T-helper 22 cell (primary cell): ENCODE results near the gene PSIP1.
"Not testable (repeated sequence)": the region's sequence is repeated elsewhere in the genome, so short reads cannot be mapped to it uniquely, and the experiment has no call there.

Source experiments
- DNase-seq: peaks from one replicate; pipeline ENCODE4 v3.0.0-alpha.2; 2020; ENCODE audit warnings: low read depth

PSIP1 gene

DNA sequence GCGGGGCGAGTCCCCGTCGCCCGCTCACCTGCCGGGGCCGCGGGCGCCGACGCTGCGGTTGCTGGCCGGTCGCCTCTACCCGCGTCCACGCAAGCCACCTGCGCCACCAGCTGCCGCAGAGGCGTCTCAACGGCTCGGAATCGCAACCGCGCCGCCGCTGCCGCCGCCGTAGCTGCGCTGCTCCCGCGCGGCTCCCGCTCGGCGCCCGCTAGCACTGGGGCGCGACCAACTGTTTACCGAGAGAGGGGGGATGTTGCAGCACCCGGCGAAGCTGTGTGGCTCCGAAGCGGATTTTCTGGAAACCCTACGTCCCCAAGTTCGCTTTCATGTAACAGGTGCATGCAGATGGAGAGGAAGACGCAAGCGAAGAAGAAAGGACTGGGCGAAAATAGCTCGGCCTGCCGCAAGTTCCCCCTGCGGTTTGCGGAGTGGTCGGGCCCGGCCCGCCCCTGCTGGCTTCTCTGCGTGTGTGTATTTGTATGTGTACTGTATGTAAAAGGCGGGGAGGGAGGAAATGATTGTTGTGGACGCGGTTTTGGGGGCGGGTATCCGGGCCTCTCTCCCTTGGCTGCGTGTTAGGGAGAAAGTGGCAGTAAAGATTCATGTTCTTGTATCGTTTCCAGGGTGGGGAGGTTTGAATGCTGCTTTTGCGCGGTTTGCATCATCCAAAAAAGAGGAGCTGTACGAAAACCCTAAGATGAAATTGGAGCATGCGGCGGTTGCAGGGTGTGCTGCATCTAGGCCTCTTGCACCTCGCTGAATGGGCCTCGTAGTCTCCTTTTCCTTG, at the start of gene PSIP1:
TSS of gene PSIP1 (minus strand) at position 182 of the 787 bp plus-strand sequence. CDS start 782 bp downstream, outside the sequence.
- DNase-seq = peak; percentile 83

GRCh38 chr9:15553528-15553898, 42.7 kb upstream of the PSIP1 start:
- DNase-seq = no peak

- peak; percentile 76 for DNase-seq
Observed at GRCh38 chr9:15552636-15553527, 42.1 kb upstream of the PSIP1 start, which contains the start of gene CCDC171. TSS of gene CCDC171 (plus strand) at chr9:15553043. CDS start at chr9:15564089, 11,046 bp downstream.

DNA sequence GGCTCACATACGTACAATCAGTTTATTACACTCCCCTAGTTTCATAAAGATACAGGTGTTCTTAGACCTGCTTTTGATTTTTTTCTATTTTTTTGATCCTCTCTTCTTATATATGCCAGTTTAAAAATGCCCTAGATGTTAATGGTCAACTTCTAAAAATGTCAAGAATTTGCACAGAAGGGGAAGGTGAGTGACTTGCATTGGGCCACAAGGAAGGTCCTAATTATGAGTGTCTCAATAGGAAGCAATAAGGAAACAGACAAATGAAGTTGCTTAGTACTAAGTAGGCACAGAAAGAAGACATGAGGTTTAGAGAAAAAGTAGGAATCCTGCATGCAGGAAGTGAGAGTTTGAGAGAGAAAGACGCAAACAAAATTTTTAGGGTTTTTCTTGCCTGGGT, 38.8 kb upstream of the PSIP1 start:
- DNase-seq = no peak

DNA sequence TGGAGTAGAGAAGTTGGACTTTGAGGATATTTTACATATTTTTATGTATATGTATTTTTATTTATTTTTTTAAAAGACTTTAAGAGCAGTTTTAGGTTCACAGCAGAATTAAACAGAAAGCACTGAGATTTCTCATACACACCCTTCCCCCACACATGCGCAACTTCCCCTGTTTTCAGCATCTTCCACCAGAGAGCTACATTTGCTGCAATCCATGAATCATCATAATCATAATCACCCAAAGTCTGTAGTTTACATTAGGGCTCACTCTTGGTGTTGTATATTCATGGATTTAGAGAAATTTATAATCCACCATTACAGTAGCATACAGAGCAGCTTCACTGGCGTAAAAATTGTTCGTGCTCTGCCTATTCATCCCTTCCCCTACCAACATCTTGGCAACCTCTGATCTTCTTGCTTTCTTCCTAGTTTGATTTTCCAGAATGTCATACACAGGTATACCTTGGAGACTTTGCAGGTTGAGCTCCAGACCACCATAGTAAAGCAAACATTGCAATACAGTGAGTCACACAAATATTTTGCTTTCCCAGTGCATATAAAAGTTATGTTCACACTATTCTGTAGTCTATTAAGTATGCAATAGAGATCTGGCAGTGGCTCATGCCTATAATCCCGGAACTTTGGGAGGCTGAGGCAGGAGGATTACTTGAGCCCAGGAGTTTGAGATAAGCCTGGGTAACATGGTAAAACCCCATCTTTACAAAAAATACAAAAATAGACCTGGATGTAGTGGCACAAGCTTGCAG, 32.5 kb upstream of the PSIP1 start:
- DNase-seq = no peak

GRCh38 chr9:15542624-15543023, 31.9 kb upstream of the PSIP1 start:
- DNase-seq = no peak

- no peak for DNase-seq
Observed at GRCh38 chr9:15541872-15542271, 31.1 kb upstream of the PSIP1 start.

DNA sequence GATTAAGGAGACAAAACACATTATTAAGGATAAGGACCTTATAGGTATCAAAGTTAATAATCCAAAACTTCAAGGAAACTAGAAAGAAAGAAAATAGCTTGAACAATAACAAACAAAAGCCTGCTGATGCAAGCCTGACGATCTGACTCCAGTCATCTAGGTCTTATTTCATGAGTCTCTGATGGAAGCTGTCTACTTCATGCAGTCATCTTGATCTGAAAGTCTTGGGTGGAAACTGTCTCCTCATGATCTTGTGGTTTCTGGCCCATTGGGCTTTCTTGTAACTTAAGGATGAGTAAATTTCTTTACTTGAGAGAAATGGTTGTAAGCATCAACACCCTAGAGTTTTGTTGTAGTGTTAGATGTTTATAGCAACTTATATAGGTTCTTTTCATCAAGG, 20.6 kb upstream of the PSIP1 start:
- no peak for DNase-seq

DNA sequence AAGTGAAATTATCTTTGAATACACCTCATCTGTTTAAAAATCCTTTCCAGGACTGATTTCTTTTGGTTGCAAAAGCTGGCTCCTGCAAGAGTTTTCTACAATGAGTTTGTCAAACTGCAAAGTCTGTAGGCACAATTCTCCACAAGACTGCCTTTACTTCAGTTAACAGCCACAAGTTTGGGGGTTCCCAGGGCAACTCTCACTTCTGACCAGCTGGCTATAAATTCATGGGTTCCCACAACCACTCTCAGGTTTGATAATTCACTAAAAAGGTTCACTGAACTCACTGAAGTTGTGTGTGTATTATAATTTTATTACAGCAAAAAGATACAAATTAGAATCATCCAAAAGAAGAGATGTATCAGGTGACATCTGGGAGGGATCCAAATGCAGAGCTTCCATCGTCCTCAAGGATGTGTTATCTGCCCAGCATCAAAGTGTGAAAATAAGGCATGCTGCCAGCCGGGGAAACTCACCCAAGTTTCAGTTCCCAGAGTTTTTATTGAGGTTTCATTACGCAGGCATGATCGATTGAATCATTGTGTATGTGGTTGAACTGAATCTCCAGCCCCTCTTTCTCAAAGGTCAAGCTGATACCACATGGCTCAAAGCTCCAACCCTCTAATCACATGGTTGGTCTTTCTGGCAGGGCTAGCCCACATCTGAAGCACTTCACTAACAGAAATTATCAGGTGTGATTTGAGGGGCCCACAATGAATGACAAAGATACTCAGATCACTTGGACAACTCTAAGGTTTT, 19.0 kb upstream of the PSIP1 start:
- DNase-seq = no peak

DNA sequence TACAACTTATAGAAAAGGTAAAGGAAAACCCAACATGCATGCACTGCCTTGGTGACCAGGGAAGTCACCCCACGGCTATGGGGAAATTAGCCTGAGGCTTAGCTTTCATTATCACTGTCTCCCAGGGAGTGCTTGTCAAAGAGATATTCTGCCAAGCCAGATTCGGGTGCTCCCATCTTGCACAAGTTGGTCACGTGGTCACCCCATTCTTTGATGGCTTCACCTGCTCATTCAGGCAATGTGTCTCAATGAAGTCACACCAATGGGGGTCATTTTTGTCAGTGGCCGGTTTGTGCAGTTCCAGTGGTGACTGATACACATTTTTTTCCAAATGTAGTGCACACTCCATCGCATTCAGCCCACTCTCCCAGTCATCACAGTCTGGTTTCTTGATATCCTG, 16.3 kb upstream of the PSIP1 start:
- DNase-seq = not testable (repeated sequence)

DNA sequence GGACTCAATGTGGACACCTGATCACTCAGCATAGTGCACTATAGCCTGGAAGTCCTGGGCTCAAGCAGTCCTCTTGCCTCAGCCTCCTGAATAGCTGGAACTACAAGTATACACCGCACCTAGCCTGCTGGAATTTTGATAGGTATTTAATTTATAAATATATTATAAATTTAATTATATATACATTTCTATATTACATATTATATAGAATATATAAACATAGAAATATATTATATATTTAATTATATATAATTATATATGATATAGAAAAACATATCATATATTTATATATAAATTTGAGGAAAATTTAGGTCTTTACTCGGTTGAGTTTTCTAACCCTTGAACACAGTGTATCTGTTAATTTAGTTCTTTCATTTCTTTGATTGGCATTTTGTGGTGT, 15.2 kb upstream of the PSIP1 start:
- no peak for DNase-seq

GRCh38 chr9:15524845-15525455, 14.2 kb upstream of the PSIP1 start:
- no peak for DNase-seq

DNA sequence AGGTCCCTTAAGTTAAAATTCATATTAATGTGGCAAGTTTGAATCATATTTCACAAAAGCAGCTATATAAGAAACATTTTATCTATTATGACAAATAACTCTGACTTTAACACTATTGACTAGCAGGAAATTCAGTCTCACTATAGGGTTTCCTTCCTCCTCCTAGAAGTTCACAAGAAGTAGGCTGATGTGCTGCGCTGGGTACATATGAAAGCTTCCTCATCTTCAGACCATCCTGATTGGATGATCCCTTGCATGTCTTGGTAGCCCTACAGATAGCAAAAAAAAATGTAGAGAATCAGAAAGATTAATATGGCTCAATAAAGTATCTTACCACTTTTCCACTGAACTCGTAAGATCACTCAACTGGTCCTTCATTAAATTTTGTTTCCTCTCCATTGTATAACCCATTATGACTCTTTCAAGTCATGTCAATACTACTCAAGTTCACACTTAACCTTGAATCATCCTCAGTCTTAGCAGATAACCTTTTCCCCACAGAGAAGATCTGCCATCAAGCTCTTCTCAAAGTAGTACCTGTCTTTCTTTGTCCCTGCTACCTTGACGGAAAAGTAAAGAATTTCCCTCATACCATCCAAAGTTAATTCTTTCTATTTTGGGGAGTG, 11.5 kb upstream of the PSIP1 start:
- no peak for DNase-seq

GRCh38 chr9:15521254-15521653, 10.5 kb upstream of the PSIP1 start:
- no peak for DNase-seq

- DNase-seq = no peak
Observed at GRCh38 chr9:15519831-15520230, 9.1 kb upstream of the PSIP1 start.

- DNase-seq = no peak
Observed at GRCh38 chr9:15513335-15513734, 2.6 kb upstream of the PSIP1 start.

- DNase-seq = no peak
Observed at GRCh38 chr9:15512889-15513288, 2.1 kb upstream of the PSIP1 start.

- no peak for DNase-seq
Observed at GRCh38 chr9:15512204-15512603, 1.4 kb upstream of the PSIP1 start.

DNA sequence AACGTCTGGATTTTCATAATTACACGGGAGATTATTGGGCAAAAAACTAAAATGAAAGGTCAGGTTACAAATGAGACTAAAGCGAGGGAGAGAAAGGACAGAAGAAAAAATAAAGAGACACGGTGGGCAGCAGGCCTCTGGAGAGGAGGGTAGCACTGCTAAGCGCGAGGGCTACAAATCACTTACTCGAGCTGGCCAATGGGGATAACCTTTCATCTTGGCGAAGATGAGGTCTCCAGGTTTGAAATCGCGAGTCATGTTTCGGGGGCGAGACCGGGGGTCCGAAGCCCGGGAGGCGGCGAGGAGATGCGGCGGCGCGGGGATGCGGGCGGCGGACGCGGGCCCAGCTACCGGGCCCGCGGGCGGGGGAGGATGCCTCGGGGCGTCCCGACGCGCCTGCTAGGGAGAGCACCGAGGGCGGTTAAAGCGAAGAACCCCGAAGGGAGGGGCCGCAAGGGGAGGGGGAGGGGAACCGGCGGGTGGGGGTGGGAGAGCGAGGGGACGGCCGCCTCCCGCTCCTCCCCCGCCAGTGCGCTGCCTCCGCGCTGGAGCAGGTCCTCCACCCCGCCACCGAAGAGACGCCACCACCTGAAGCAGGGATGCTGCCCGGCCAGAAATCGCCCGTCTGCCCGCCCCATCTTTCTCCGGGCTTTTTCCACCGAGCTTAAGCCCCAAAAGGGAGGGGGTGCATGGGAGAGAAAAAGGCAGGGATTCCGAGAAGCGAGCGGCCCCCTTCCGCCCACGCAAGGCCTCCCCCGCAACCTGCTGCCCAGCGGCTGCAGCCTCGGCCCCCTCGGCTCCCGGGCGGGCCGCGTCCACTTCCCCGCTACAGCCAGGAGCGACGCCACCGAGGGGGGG, 610 bp downstream of the PSIP1 start:
- DNase-seq = peak; percentile 58

DNA sequence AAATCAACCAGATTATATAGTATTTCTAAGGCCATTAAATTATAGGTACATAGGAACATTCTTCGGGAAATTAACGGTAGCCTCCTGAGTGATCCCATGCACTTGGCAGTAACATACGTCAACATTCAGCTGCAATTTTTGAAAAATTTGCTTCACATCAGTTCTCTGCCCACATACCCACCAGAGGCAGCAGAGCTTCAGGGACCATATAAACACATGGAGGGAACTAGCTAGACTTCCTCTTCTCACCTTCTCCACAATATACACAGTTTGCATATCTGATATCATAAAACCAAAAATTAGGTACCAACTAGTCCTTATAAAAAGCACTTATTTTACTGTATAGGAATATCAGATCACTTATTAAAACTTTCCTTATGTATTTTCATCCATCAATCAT, 4.8 kb downstream of the PSIP1 start:
- DNase-seq = no peak
